ENCODE data around the gene IFNL2. TPM values are rescaled to one million over a fixed set of nuclear protein-coding genes. Genes with fewer than 3 reads are reported as not detected.

IFNL2 gene
- total RNA-seq, 1 experiment from 2014 or later, result not detected

- no peak within 1 kb of the TSS for H3K9ac ChIP-seq (ENCODE audit: low read length)
- H3K4me2 ChIP-seq (ENCODE audit: low read length), result no peak within 1 kb of the TSS
- no peaks in the 10 kb centered on the region for H3K4me1 ChIP-seq (ENCODE audit: insufficient read depth, low read length)
- DNase-seq (no peak), ATAC-seq (no peak)
- H4K20me1 ChIP-seq (ENCODE audit: low read length), result no peaks in the 10 kb centered on the region
- H3K9me3 ChIP-seq (ENCODE audit: low read length), result no peaks in the 10 kb centered on the region
- H3K79me2 ChIP-seq (ENCODE audit: low read length), result no peaks in the 10 kb centered on the region
- no peaks in the 10 kb centered on the region for H3F3A ChIP-seq (ENCODE audit: low read length, unreplicated experiment)
- H3K27me3 ChIP-seq (ENCODE audit: low read length), result no peaks in the 10 kb centered on the region
- no peak for TF ChIP-seq EZH2 (IDR thresholded peaks at IDR 0.05; ENCODE audit: low read length, unreplicated experiment)
- TF ChIP-seq, protein P1, sequence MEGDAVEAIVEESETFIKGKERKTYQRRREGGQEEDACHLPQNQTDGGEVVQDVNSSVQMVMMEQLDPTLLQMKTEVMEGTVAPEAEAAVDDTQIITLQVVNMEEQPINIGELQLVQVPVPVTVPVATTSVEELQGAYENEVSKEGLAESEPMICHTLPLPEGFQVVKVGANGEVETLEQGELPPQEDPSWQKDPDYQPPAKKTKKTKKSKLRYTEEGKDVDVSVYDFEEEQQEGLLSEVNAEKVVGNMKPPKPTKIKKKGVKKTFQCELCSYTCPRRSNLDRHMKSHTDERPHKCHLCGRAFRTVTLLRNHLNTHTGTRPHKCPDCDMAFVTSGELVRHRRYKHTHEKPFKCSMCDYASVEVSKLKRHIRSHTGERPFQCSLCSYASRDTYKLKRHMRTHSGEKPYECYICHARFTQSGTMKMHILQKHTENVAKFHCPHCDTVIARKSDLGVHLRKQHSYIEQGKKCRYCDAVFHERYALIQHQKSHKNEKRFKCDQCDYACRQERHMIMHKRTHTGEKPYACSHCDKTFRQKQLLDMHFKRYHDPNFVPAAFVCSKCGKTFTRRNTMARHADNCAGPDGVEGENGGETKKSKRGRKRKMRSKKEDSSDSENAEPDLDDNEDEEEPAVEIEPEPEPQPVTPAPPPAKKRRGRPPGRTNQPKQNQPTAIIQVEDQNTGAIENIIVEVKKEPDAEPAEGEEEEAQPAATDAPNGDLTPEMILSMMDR (conservative IDR thresholded peaks at IDR 0.05; ENCODE audit: low read depth, low read length), result no peak
- no peak for TF ChIP-seq EZH2phosphoT487 (IDR thresholded peaks at IDR 0.05; ENCODE audit: borderline replicate concordance, low read length)
- ChIA-PET POLR2A (ENCODE audit: unreplicated experiment) (no interaction called here), CTCF (no interaction called here)
- no peak within 1 kb of the TSS for H3K27ac ChIP-seq (ENCODE audit: low read length)
- H3K4me3 ChIP-seq (ENCODE audit: low read length), result no peak within 1 kb of the TSS
- intact Hi-C loops (cut with micrococcal nuclease), result no loop called here
- no peaks in the 10 kb centered on the region for H3K9me2 ChIP-seq (replicated peaks; ENCODE audit: low read length)
- BruUV-seq (replicated peaks), result no TSS peak
- no peak within 1 kb of the TSS for H2AFZ ChIP-seq (ENCODE audit: low read length)
- H3K36me3 ChIP-seq (ENCODE audit: low read depth, low read length), result no peaks in the 10 kb centered on the region
Observed at GRCh38 chr19:39248806-39249205, 19.4 kb upstream of the IFNL2 start, which contains the start of gene IFNL4. TSS of gene IFNL4 (minus strand) at chr19:39248856.

- Histone ChIP-seq H3K9ac (ENCODE audit: low read length) (no peak overlapping the region), H3K27ac (ENCODE audit: low read length) (no peak overlapping the region), H3K4me2 (ENCODE audit: low read length) (no peak overlapping the region), H3K4me1 (ENCODE audit: insufficient read depth, low read length) (no peaks in the 10 kb centered on the region), H3K9me3 (ENCODE audit: low read length) (no peaks in the 10 kb centered on the region), H3K4me3 (ENCODE audit: low read length) (no peak overlapping the region), H3K79me2 (ENCODE audit: low read length) (no peaks in the 10 kb centered on the region), H3F3A (ENCODE audit: low read length, unreplicated experiment) (no peaks in the 10 kb centered on the region), H3K36me3 (ENCODE audit: low read depth, low read length) (no peaks in the 10 kb centered on the region), H2AFZ (ENCODE audit: low read length) (no peak overlapping the region), H3K9me2 (replicated peaks; ENCODE audit: low read length) (no peaks in the 10 kb centered on the region), H4K20me1 (ENCODE audit: low read length) (no peaks in the 10 kb centered on the region), H3K27me3 (ENCODE audit: low read length) (no peaks in the 10 kb centered on the region)
- POLR2A ChIA-PET (ENCODE audit: unreplicated experiment), result no interaction called here
- TF ChIP-seq, protein P1 (conservative IDR thresholded peaks at IDR 0.05; ENCODE audit: low read depth, low read length), result no peak
- TF ChIP-seq EZH2phosphoT487 (IDR thresholded peaks at IDR 0.05; ENCODE audit: borderline replicate concordance, low read length) (no peak), EZH2 (IDR thresholded peaks at IDR 0.05; ENCODE audit: low read length, unreplicated experiment) (no peak)
- no peak for DNase-seq
- CTCF ChIA-PET, result no interaction called here
- intact Hi-C loops (cut with micrococcal nuclease), result no loop called here
- BruUV-seq (replicated peaks), result no TSS peak
- ATAC-seq, result no peak
Observed at GRCh38 chr19:39251081-39251480, 17.1 kb upstream of the IFNL2 start.

GRCh38 chr19:39251846-39252245 is 16.4 kb upstream of the IFNL2 start:
- Histone ChIP-seq H2AFZ (ENCODE audit: low read length) (no peak overlapping the region), H3K27me3 (ENCODE audit: low read length) (no peaks in the 10 kb centered on the region), H3K4me1 (ENCODE audit: insufficient read depth, low read length) (no peaks in the 10 kb centered on the region), H3K79me2 (ENCODE audit: low read length) (no peaks in the 10 kb centered on the region), H3K36me3 (ENCODE audit: low read depth, low read length) (no peaks in the 10 kb centered on the region), H3K4me3 (ENCODE audit: low read length) (no peak overlapping the region), H3K27ac (ENCODE audit: low read length) (no peak overlapping the region), H3K4me2 (ENCODE audit: low read length) (no peak overlapping the region), H3K9me2 (replicated peaks; ENCODE audit: low read length) (no peaks in the 10 kb centered on the region), H3K9me3 (ENCODE audit: low read length) (no peaks in the 10 kb centered on the region), H4K20me1 (ENCODE audit: low read length) (no peaks in the 10 kb centered on the region), H3K9ac (ENCODE audit: low read length) (no peak overlapping the region), H3F3A (ENCODE audit: low read length, unreplicated experiment) (no peaks in the 10 kb centered on the region)
- ATAC-seq, result no peak
- intact Hi-C loops (cut with micrococcal nuclease), result no loop called here
- ChIA-PET CTCF (no interaction called here), POLR2A (ENCODE audit: unreplicated experiment) (no interaction called here)
- no TSS peak for BruUV-seq (replicated peaks)
- TF ChIP-seq EZH2phosphoT487 (IDR thresholded peaks at IDR 0.05; ENCODE audit: borderline replicate concordance, low read length) (no peak), EZH2 (IDR thresholded peaks at IDR 0.05; ENCODE audit: low read length, unreplicated experiment) (no peak)
- TF ChIP-seq, protein P1 (conservative IDR thresholded peaks at IDR 0.05; ENCODE audit: low read depth, low read length), result no peak
- DNase-seq, result no peak
